ENCODE results near the gene MMP11.
A peak's percentile ranks its signal among the peaks of the same experiment; 100 is the strongest.

The MMP11 gene

DNA sequence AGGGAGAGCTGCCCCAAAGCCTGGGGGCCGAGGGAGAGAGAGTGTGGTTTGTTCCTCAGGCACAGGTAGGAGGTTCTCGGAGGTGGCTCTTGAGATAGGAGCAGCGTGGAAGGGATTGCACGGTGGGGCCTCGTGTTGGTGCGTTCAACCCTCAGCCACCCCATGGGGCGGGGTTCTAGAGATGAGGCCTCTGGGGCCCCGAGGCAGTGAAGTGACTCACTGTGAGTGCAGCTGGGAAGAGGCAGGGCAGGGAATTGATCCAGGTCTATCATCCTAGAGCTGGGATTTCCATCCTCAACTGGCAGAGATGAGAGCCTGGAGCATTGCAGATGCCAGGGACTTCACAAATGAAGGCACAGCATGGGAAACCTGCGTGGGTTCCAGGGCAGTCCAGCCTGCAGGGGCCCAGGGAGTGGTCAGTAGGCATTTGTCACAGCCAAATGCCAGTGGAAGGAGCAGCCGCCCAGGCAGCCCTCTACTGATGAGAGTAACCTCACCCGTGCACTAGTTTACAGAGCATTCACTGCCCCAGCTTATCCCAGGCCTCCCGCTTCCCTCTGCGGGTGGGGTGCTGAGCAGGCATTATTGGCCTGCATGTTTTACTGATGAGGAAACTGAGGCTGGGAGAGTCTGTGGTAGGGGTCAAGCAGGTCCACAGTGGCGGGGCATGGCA lies 9.0 kb downstream of the MMP11 start:
- no peak for DNase-seq

DNA sequence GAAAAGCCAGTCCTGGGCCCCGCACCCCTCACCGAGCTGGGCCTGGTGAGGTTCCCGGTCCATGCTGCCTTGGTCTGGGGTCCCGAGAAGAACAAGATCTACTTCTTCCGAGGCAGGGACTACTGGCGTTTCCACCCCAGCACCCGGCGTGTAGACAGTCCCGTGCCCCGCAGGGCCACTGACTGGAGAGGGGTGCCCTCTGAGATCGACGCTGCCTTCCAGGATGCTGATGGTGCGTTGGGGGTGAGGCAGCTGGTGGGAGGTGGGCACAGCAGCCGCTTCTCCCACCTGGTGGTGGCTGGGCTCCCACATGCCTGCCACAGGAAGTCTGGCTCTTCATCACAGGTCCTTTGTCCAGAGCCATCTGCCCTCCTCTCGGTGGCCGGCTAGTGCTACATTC lies 9.6 kb downstream of the MMP11 start:
- DNase-seq, result no peak

DNA sequence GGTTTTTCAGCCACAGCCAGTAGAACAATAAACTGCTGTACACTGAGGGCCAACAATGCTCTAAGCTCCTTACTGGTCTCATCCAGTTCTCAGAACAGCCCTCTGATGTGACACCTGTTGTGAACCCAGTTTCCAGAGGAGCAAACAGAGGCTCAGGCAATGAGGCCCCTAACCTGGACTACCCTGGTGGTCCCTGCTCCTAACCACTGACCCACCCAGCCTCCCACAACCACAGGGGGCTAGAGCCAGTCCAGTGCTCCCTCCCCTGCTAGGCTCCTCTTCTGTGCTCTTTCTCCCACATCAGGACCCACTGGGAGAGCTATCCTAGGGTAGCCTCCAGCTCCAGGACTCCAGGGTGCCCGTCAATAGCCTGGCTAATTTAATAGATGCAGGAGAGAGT lies 10.1 kb downstream of the MMP11 start:
- no peak for DNase-seq

DNA sequence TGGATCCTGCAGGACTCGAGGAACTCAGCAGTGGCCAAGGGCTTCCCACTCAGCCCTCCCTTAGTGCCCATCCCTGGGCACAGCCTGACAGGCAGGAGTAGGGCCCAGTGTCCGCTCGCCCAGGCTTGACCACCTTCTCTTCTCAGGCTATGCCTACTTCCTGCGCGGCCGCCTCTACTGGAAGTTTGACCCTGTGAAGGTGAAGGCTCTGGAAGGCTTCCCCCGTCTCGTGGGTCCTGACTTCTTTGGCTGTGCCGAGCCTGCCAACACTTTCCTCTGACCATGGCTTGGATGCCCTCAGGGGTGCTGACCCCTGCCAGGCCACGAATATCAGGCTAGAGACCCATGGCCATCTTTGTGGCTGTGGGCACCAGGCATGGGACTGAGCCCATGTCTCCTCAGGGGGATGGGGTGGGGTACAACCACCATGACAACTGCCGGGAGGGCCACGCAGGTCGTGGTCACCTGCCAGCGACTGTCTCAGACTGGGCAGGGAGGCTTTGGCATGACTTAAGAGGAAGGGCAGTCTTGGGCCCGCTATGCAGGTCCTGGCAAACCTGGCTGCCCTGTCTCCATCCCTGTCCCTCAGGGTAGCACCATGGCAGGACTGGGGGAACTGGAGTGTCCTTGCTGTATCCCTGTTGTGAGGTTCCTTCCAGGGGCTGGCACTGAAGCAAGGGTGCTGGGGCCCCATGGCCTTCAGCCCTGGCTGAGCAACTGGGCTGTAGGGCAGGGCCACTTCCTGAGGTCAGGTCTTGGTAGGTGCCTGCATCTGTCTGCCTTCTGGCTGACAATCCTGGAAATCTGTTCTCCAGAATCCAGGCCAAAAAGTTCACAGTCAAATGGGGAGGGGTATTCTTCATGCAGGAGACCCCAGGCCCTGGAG lies 10.9 kb downstream of the MMP11 start:
- DNase-seq, result no peak

DNA sequence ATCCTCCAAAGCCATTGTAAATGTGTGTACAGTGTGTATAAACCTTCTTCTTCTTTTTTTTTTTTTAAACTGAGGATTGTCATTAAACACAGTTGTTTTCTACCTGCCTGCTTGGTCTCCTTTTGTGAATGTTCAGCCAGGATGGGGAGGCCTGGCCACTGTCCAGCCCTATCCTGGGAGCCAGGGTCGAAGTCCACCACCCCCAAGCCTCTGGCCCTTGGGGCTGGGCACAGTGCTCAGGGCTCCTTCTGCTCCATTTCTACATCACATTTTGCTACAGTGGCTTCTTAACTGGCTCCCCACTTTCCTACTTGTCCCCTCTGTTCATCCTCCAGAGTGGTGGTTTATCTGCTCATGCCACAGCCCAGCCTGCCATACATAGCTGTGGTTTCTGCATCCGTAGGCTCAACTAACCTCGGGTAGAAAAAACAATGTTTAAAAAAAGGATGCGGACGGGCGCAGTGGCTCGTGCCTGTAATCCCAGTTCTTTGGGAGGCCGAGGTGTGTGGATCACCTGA lies 11.6 kb downstream of the MMP11 start:
- DNase-seq, result no peak

DNA sequence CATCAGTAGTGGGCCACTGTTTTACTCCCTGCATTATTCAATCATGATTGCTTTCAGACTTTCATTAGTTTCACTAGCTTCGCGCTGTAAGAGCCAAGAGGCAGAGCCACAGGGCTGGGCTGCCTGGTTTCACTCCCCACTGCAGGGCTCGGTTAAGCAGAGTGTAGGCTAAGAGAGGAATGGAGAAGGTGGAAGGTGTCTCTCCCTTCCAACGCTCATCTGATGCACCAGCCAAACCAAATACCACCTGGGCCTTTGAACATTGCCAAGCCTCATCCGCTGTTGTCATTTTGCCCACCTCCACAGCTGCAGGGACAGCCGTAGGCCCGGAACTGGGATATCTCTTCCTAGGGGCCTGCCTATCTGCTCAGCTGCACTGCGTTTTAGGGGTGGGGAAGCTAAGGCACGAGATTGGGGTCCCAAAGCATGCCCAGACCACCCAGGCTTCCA lies 13.6 kb downstream of the MMP11 start:
- no peak for DNase-seq

DNA sequence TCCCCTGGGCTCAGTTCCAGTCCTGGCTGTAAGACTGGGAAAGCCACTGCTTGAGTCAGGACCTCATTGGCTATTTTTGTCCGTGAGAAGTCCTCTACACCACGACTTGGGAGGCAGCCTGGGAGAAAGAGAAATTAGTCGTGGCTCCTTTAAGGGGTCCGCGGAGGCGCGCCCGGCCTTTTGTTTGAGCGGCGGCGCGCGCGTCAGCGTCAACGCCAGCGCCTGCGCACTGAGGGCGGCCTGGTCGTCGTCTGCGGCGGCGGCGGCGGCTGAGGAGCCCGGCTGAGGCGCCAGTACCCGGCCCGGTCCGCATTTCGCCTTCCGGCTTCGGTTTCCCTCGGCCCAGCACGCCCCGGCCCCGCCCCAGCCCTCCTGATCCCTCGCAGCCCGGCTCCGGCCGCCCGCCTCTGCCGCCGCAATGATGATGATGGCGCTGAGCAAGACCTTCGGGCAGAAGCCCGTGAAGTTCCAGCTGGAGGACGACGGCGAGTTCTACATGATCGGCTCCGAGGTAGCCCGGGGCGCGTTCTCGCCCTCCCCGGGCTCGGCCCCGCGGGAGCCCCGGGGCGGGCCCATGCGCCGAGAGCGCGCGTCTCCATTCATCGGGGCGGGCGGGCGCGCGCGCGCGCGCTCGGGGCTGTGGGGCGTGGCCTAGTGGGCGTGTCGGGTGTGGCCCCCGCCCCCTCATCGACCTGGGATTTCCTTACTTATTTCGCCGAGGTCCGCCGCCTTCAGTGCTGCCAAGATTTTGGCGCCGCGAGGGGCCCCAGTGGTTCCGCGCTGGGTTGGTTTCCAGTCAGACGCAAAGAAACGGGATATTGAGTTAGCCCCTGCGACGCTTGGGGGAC lies 14.3 kb downstream of the MMP11 start, which contains the start of gene SMARCB1:
Gene SMARCB1, plus strand, starts transcription at position 215 of the 848 bp plus-strand sequence. Its CDS starts 204 bp downstream, at position 419.
- peak; percentile 74 to 76 for DNase-seq

DNA sequence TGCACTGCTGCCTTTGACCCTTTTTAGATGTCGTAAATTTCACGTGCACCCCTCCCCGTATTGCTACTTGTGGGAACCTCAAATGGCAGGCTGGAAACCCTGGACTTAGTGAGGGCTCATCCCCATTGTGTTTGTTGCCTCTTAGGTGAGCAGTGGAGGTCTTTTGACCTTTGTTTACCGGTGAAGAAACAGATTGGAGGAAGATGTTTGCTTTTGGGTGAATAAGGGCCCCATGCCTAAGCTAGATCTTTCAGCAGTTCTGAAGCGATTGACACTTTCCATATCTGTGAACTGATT lies 14.9 kb downstream of the MMP11 start:
- DNase-seq, result no peak

DNA sequence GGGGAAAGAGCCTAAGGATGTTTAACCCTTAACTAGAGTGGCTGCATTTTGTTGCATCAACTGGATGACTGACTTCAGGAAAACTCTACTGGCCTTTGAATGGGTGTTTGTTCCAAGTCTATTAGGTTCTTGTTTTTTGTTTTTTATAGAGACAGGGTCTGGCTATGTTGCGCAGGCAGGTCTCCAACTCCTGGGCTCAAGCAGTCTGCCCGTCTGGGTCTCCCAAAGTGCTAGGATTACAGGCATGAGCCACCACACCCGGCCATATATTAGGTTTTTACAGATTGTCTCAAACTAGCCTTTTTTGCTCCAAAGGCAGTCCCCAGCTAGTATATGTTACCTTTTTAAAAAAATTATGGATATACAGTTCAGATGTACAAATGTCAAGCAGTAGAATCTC lies 15.3 kb downstream of the MMP11 start:
- DNase-seq, result no peak

DNA sequence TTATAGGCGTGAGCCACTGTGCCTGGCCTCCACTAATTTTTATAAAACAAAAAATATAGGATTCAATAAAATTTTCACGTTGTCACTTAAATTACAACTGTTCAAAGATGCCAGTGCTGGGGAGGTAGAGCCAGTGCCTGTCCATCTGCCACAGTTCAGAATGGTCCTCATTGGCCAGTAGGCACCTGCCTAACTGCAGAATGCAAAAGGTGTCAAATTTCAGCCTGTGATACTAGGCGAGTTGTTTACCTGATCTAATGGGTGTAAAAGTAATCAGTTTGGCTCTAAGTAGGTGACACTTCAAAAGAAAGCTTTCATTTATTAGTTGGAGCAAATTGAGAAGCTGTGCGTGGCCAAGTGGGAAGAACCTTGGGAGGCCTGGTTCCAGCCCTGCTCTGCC lies 16.5 kb downstream of the MMP11 start:
- DNase-seq, result no peak

DNA sequence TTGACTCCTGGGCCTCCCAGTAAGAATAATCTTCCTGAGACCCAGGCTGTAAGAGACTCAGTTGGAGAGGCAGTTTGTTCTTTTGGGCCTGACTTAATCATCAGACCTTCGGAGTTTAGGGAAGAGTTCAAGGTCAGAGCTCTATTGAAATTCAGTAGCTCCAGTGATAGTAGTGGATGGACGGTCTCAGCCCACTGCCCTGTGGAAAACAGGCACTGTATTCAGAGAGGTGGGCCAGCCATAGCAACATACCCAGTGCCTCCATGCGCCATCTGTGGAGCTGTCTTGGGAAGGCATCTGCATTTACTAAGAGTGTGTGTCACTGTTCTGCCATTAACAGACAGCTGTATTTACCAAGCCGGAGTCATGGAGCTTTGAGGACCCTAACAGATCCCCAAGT lies 17.0 kb downstream of the MMP11 start:
- peak; percentile 68 to 71 for DNase-seq

DNA sequence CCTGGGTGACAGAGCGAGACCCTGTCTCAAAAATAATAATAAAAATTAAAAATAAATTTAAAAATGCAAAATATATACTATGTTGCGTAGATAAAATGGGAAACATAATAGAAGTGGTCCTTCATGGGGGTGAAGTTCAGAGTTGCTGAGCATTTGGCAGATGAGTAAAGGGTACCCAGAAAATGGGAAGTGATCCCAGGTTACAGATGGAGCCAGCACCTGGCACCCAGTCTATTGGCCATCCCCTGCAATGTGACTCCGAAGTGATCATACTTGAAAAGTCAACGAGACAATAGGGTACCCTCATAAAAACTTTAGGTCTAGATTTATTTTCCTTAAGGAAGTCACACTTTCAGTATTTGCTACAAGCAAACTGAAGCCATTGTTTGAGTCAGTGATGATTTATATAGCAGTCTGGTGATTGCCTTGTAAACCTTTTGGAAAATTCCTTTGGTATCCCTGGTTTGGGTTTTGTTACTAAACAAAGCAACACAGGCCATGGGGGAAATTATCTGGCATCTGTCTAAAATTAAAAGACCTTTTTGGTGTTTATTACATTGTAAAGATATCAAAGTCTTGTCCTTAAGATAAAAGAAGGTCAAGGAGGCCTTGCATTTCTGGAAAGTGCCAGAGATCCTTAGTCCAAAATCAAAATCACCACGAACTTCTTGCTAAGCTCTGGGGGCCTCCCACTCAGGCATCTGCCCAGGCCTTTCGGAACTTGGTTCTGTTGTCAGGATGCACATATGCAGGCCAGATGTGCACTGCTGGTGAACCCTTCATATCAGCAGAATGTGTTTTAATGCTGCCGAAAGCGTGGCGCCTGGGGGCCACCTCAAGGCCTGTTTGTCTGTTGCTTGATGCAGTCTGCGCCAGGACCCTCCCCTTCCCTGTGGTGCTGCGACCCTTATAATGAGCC lies 18.4 kb downstream of the MMP11 start:
- no peak for DNase-seq

DNA sequence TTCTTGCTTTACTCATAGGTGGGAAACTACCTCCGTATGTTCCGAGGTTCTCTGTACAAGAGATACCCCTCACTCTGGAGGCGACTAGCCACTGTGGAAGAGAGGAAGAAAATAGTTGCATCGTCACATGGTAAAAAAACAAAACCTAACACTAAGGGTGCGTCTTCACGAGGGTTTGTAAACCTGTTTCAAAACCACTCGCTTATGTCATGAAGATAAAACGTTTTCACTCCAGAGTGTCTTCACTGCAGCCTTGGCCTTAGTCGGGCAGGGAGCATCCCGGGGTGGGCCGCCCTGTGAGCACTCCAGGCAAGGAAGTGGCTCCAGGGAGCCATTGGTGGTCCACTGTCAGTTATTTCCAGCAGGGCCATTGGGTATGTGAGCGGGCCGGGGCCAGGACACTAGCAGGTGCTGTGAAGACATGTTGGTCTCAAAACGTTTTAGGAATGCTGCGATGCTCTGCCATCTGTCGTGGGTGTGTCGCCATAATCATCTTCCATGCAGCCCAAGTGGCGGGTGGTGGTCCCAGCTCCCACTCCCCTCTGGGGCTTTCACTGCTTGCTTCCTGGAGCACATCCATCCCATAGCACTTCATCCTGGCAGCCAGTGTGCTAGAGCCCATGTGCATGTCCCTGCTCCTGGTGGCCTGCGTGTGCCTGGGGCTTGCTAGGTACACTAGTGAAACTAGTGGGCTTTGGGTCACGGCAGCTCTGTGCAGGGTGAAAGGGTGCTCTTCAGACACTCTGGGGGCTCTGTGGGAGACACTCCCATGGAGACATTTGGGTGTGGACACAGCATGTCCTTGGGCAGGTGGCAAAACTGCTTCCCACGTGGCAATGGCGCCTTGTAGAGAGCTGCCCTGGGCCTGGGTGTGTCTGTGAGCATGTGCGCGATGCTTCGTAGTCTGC lies 19.3 kb downstream of the MMP11 start:
- DNase-seq, result no peak

DNA sequence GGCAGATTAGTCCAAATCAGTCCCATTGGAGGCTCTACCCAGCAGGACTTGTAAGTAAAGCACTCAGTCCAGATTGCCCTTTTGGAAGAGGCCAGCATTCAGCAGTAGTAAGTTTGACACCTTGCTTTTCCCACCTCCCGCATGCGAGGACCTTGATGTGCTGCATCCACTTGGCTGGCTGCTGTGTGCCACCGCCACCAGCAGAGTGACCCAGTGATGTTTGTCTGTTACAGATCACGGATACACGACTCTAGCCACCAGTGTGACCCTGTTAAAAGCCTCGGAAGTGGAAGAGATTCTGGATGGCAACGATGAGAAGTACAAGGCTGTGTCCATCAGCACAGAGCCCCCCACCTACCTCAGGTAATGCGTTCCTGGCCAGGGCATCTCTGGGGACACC lies 20.7 kb downstream of the MMP11 start:
- no peak for DNase-seq

DNA sequence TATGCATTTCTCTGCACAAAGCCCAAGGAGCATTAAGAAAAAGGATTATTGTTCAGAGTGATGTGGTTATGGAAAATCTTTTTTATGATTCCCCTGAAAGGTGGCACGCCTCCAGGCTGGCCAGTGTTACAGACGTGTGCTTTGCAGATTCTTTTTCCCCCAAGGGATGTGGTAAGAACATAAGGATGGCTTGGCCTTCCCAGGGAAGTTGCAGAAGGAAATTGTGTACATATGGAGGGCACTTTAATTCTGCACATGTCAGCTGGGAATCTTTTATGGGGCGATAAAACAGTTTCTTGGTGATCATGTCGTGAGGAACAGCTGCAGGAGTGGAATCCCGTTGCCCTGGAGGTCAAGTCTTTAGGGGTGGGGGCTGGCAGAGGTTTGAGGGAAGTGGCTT lies 23.8 kb downstream of the MMP11 start:
- DNase-seq, result no peak

DNA sequence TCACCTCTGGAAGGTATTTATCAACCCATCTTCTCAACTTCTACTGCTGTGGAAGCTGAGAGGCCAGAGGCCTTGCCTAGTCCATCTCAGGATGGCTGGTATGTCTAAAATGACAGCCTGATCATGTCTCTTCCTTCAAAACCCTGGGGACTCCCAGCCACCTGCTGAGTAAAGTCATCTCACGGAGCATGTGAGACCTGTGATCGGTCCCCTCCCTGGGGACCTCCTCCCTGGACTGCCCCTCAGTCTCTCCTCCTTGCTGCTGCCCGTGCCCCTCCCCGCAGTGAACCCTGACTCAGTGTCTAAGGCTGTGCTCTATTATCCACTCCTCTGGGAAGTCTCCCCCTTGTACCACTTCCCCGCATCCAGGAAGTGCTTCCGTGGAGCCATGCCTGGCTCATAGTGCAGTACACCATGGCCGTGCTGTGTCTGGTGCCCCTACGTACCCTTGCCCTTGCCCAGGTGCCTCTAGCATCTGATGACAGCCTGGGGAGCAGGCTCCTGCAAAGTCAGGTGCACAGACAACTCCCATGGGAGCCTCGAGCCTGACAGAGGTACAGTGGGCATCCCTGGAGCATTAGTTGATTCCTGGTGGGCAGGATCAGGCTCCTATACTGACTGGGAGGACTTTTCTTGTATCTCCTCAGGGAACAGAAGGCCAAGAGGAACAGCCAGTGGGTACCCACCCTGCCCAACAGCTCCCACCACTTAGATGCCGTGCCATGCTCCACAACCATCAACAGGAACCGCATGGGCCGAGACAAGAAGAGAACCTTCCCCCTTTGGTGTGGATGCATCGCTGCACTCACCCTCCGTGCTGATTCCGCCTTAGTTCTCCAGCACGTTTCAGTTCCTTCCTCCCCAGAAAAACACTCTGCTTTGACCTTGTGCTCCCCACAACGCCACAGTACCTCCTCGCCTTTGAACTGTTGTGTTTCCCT lies 27.9 kb downstream of the MMP11 start:
- no peak for DNase-seq

DNA sequence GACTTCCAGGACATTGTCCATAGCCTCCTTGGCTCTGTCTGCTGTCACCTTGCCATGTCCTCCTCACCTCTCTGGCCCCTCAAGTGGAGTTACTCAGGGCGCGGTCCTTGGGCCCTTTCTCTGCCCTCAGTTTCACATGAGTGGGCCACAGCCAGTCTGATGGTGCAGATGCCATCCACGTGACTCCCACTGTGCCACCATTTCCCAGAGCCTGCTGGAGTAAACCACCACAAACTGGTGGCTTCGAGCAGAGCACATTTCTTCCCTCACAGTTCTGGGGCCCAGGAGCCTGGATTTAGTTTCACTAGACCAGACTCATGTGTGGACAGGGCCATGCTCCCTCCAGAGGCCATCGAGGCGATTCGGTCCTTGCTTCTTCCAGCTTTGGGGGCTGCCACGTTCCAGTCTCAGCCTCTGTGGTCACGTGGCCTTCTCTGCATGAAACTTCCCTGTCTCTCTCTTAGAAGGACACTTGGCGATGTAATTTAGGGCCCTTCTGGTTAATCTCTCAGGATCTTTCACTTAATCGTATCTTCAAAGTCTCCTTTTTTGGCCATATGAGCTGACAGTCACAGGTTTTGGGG lies 28.7 kb downstream of the MMP11 start:
- no peak for DNase-seq

DNA sequence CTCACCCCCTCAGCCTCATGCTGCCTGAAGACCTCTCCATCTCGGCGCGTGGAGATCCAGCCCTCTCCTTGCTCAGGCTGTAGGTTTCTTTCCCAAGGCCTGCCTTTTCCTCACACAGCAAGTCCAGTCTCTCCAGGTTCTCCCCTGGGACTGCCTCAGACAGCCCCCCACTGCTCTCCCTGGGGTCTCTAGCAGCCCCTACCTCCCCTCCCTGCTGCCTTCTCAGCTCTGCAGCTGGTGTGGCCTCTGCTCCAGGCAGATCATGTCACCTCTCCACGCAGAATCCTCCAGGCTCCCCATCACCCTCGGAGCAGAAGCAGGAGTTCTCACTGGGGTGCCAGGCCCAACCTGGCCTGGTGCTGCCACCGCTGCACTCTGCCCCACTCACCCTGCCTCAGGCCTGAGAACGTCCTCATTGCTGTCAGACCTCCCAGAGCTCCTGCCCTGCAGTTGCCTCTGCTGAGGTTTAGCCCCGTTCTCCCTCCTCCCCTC lies 29.3 kb downstream of the MMP11 start:
- no peak for DNase-seq

All from SHP77 (cell line).